Activated T-cell treated with anti-CD3 and anti-CD28 coated beads, Interleukin-2, amount 50 U/mL, for 72 hours (primary cell): ENCODE measurements around the gene CAMTA1. TPM values are rescaled to one million over a fixed set of nuclear protein-coding genes. Genes with fewer than 3 reads are reported as not detected.

Experiments used
- ATAC-seq, 2 donors: fragments of 150-1000 bp; cut with Tn5 transposase; replicated peaks in 1 of 2; 2 replicates each; pipeline ENCODE4 v1.10.0; 2021; ENCODE audit warnings: moderate library complexity in 2 of 2, mild to moderate bottlenecking in 1 of 2
- DNase-seq, 2 donors: peaks; one replicate each; pipeline ENCODE4 v3.0.0; 2021 to 2022; ENCODE audit warnings: mixed read lengths in 1 of 2
- H3K27ac Mint-ChIP-seq: one replicate; pipeline ENCODE4 v1.8.0; 2022; ENCODE audit warnings: mild to moderate bottlenecking, moderate library complexity, mixed read lengths
- H3K27me3 Mint-ChIP-seq: one replicate; pipeline ENCODE4 v1.8.0; 2022; ENCODE audit warnings: low read depth, mixed read lengths
- H3K36me3 Mint-ChIP-seq, 2 donors: one replicate each; pipeline ENCODE4 v1.8.0; 2022; ENCODE audit warnings: mixed read lengths in 2 of 2, mild to moderate bottlenecking in 1 of 2; ENCODE audit not compliant: insufficient read depth in 2 of 2
- H3K4me1 Mint-ChIP-seq: one replicate; pipeline ENCODE4 v1.8.0; 2022; ENCODE audit warnings: low read depth, mixed read lengths
- H3K4me3 Mint-ChIP-seq, 2 donors: one replicate each; pipeline ENCODE4 v1.8.0; 2022; ENCODE audit warnings: mild to moderate bottlenecking in 2 of 2, mixed read lengths in 2 of 2, moderate library complexity in 2 of 2
- H3K9me3 Mint-ChIP-seq, 2 donors: one replicate each; pipeline ENCODE4 v1.8.0; 2022; ENCODE audit warnings: mixed read lengths in 2 of 2
- total RNA-seq, 2 donors: library from RNA; stranded (reverse); gene quantifications; one replicate each; pipeline ENCODE4 v1.2.3, GENCODE V29; 2022

Gene CAMTA1
- total RNA-seq, 2 donors from 2014 or later: 47.8 to 63.3 TPM

- Mint-ChIP-seq H3K4me3 (no peak overlapping the region), H3K27me3 (no peaks in the 10 kb centered on the region), H3K9me3 (no peaks in the 10 kb centered on the region), H3K36me3 (no peaks in the 10 kb centered on the region), H3K27ac (no peak overlapping the region), H3K4me1 (no peaks in the 10 kb centered on the region)
- no peak for ATAC-seq
- DNase-seq: no peak
Observed at GRCh38 chr1:7505771-7506453, 720.7 kb downstream of the CAMTA1 start.

GRCh38 chr1:7506454-7507284 is 721.4 kb downstream of the CAMTA1 start:
- H3K27me3 Mint-ChIP-seq: no peaks in the 10 kb centered on the region
- H3K4me3 Mint-ChIP-seq: no peak overlapping the region
- no peak overlapping the region for H3K27ac Mint-ChIP-seq
- no peaks in the 10 kb centered on the region for H3K36me3 Mint-ChIP-seq
- no peaks in the 10 kb centered on the region for H3K4me1 Mint-ChIP-seq
- no peaks in the 10 kb centered on the region for H3K9me3 Mint-ChIP-seq
- no peak for DNase-seq
- ATAC-seq: no peak

GRCh38 chr1:7507285-7508019 is 722.2 kb downstream of the CAMTA1 start:
- Mint-ChIP-seq H3K27ac (no peak overlapping the region), H3K27me3 (peaks cover 7% of the 10 kb centered on the region), H3K9me3 (no peaks in the 10 kb centered on the region), H3K4me3 (no peak overlapping the region), H3K4me1 (no peaks in the 10 kb centered on the region), H3K36me3 (no peaks in the 10 kb centered on the region)
- no peak for DNase-seq
- no peak for ATAC-seq

- no peaks in the 10 kb centered on the region for H3K9me3 Mint-ChIP-seq
- no peak for ATAC-seq
- H3K27me3 Mint-ChIP-seq: peaks cover 12% of the 10 kb centered on the region
- no peaks in the 10 kb centered on the region for H3K4me1 Mint-ChIP-seq
- no peak overlapping the region for H3K4me3 Mint-ChIP-seq
- no peak for DNase-seq
- H3K27ac Mint-ChIP-seq: no peak overlapping the region
- H3K36me3 Mint-ChIP-seq: no peaks in the 10 kb centered on the region
Observed at GRCh38 chr1:7508052-7508933, 723.0 kb downstream of the CAMTA1 start.

GRCh38 chr1:7508934-7509519 is 723.8 kb downstream of the CAMTA1 start:
- Mint-ChIP-seq H3K27ac (no peak overlapping the region), H3K4me1 (no peaks in the 10 kb centered on the region), H3K4me3 (no peak overlapping the region), H3K36me3 (no peaks in the 10 kb centered on the region), H3K27me3 (peaks cover 12% of the 10 kb centered on the region), H3K9me3 (no peaks in the 10 kb centered on the region)
- no peak for ATAC-seq
- no peak for DNase-seq

- H3K4me3 Mint-ChIP-seq: no peak overlapping the region
- no peaks in the 10 kb centered on the region for H3K36me3 Mint-ChIP-seq
Observed at GRCh38 chr1:7509598-7509997, 724.3 kb downstream of the CAMTA1 start.

GRCh38 chr1:7510389-7510931 is 725.2 kb downstream of the CAMTA1 start:
- no peak for DNase-seq
- H3K4me3 Mint-ChIP-seq: no peak overlapping the region
- no peak for ATAC-seq
- H3K27me3 Mint-ChIP-seq: peaks cover 12% of the 10 kb centered on the region
- H3K4me1 Mint-ChIP-seq: no peaks in the 10 kb centered on the region
- H3K36me3 Mint-ChIP-seq: no peaks in the 10 kb centered on the region
- no peak overlapping the region for H3K27ac Mint-ChIP-seq
- H3K9me3 Mint-ChIP-seq: no peaks in the 10 kb centered on the region

More at GRCh38 chr1:7509598-7509997, 724.3 kb downstream of the CAMTA1 start:
- Mint-ChIP-seq H3K27me3 (peaks cover 12% of the 10 kb centered on the region), H3K27ac (no peak overlapping the region), H3K9me3 (no peaks in the 10 kb centered on the region), H3K4me1 (no peaks in the 10 kb centered on the region)
- DNase-seq (no peak), ATAC-seq (no peak)

- Mint-ChIP-seq H3K27me3 (peaks cover 12% of the 10 kb centered on the region), H3K4me3 (no peak overlapping the region), H3K27ac (no peak overlapping the region), H3K36me3 (no peaks in the 10 kb centered on the region), H3K4me1 (no peaks in the 10 kb centered on the region), H3K9me3 (no peaks in the 10 kb centered on the region)
- DNase-seq: no peak
- ATAC-seq: no peak
Observed at GRCh38 chr1:7511381-7511780, 726.1 kb downstream of the CAMTA1 start.

GRCh38 chr1:7513081-7513480 is 727.8 kb downstream of the CAMTA1 start:
- Mint-ChIP-seq H3K9me3 (no peaks in the 10 kb centered on the region), H3K27me3 (peaks cover 12% of the 10 kb centered on the region), H3K36me3 (no peaks in the 10 kb centered on the region), H3K4me1 (no peaks in the 10 kb centered on the region), H3K4me3 (no peak overlapping the region), H3K27ac (no peak overlapping the region)
- DNase-seq (no peak), ATAC-seq (no peak)

- no peaks in the 10 kb centered on the region for H3K36me3 Mint-ChIP-seq
- no peaks in the 10 kb centered on the region for H3K4me1 Mint-ChIP-seq
- H3K9me3 Mint-ChIP-seq: no peaks in the 10 kb centered on the region
- H3K4me3 Mint-ChIP-seq: no peak overlapping the region
- H3K27ac Mint-ChIP-seq: no peak overlapping the region
- peaks cover 12% of the 10 kb centered on the region for H3K27me3 Mint-ChIP-seq
- ATAC-seq (no peak), DNase-seq (no peak)
Observed at GRCh38 chr1:7515175-7515574, 729.9 kb downstream of the CAMTA1 start.

GRCh38 chr1:7515904-7516303 is 730.6 kb downstream of the CAMTA1 start:
- ATAC-seq (no peak), DNase-seq (no peak)
- no peaks in the 10 kb centered on the region for H3K9me3 Mint-ChIP-seq
- H3K4me3 Mint-ChIP-seq: no peak overlapping the region
- H3K36me3 Mint-ChIP-seq: no peaks in the 10 kb centered on the region
- no peaks in the 10 kb centered on the region for H3K4me1 Mint-ChIP-seq
- H3K27ac Mint-ChIP-seq: no peak overlapping the region
- peaks cover 12% of the 10 kb centered on the region for H3K27me3 Mint-ChIP-seq

- no peak overlapping the region for H3K27ac Mint-ChIP-seq
- ATAC-seq (no peak), DNase-seq (no peak)
- H3K36me3 Mint-ChIP-seq: no peaks in the 10 kb centered on the region
- no peaks in the 10 kb centered on the region for H3K9me3 Mint-ChIP-seq
- no peak overlapping the region for H3K4me3 Mint-ChIP-seq
- H3K4me1 Mint-ChIP-seq: no peaks in the 10 kb centered on the region
- H3K27me3 Mint-ChIP-seq: peaks cover 12% of the 10 kb centered on the region
Observed at GRCh38 chr1:7516341-7516740, 731.1 kb downstream of the CAMTA1 start.
